ENCODE measurements around the gene TBX10.
"Not testable (repeated sequence)": the region's sequence is repeated elsewhere in the genome, so short reads cannot be mapped to it uniquely, and the experiment has no call there.

The TBX10 gene

DNA sequence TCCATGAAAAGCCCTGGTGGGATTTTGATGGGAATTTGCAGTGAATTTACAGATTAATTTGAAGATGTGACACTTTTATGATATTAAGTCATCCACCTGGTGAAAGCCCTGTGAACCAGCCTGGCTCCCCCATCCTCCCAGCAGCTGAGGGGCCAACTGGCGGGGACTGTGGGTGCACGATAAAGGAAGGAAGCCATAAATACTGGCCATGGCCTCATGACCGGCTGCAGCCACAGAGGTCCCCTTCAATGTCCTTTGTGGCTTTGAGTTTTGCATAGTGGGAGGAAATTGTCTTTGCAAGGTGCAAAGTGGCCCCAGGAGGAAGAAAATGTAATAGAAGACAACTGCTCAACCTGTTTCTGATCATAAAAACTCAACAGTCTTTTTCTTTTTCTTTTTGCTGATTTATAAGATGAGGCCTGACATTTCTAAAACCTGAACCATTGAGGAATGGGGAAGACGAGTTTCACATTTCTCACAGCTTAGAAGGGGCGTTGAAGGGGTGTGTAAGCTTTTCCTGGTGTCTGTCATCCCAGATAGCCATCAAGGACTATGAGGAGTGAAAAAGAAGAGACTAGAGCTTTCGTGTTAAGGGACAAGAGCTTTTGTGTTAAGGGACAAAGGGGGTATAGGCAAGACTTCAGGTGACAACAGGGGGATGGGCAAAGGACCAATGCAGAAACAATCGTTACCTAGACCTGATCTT is 39.1 kb downstream of the TBX10 start:
- Histone ChIP-seq H3K27ac (ENCODE audit: low read depth, low read length) (no peak overlapping the region), H3K36me3 (ENCODE audit: insufficient read depth, low read length) (no peaks in the 10 kb centered on the region), H3K4me1 (ENCODE audit: insufficient read depth, low read length) (peaks cover 20% of the 10 kb centered on the region), H3K9me3 (ENCODE audit: insufficient read depth, low read depth, low read length) (peaks cover 18% of the 10 kb centered on the region), H3K27me3 (ENCODE audit: insufficient read depth, low read length) (no peaks in the 10 kb centered on the region), H3K4me3 (ENCODE audit: low read length) (no peak overlapping the region), H3K9ac (ENCODE audit: low read depth, low read length) (no peak overlapping the region)
- WGBS: 91% methylated on average over 7 of the region's 7 CpGs

GRCh38 chr11:67599149-67599548 is 40.4 kb downstream of the TBX10 start:
- Histone ChIP-seq H3K4me3 (ENCODE audit: low read length) (no peak overlapping the region), H3K9me3 (ENCODE audit: insufficient read depth, low read depth, low read length) (peaks cover 18% of the 10 kb centered on the region), H3K36me3 (ENCODE audit: insufficient read depth, low read length) (no peaks in the 10 kb centered on the region), H3K27ac (ENCODE audit: low read depth, low read length) (no peak overlapping the region), H3K9ac (ENCODE audit: low read depth, low read length) (no peak overlapping the region), H3K27me3 (ENCODE audit: insufficient read depth, low read length) (no peaks in the 10 kb centered on the region), H3K4me1 (ENCODE audit: insufficient read depth, low read length) (peaks cover 7% of the 10 kb centered on the region)
- 93% methylated on average over 1 of the region's 1 CpG for WGBS

DNA sequence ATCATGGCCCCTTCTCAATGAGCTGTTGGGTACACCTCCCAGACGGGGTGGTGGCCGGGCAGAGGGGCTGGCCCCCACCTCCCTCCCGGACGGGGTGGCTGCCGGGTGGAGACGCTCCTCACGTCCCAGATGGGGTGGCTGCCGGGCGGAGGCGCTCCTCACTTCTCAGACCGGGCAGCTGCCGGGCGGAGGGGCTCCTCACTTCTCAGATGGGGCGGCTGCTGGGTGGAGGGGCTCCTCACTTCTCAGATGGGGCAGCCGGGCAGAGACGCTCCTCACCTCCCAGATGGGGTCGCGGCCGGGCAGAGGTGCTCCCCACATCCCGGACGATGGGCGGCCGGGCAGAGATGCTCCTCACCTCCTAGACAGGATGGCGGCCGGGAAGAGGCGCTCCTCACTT is 41.6 kb downstream of the TBX10 start:
- H3K36me3 ChIP-seq (ENCODE audit: insufficient read depth, low read length); H3K4me1 ChIP-seq (ENCODE audit: insufficient read depth, low read length); H3K27ac ChIP-seq (ENCODE audit: low read depth, low read length); H3K27me3 ChIP-seq (ENCODE audit: insufficient read depth, low read length); H3K4me3 ChIP-seq (ENCODE audit: low read length); H3K9ac ChIP-seq (ENCODE audit: low read depth, low read length): not testable (repeated sequence)
- H3K9me3 ChIP-seq (ENCODE audit: insufficient read depth, low read depth, low read length): peaks cover 18% of the 10 kb centered on the region
- 96% methylated on average over 26 of the region's 26 CpGs for WGBS

GRCh38 chr11:67597458-67597857 is 42.1 kb downstream of the TBX10 start:
- H3K4me1 ChIP-seq (ENCODE audit: insufficient read depth, low read length); H3K4me3 ChIP-seq (ENCODE audit: low read length); H3K9ac ChIP-seq (ENCODE audit: low read depth, low read length); H3K27me3 ChIP-seq (ENCODE audit: insufficient read depth, low read length); H3K36me3 ChIP-seq (ENCODE audit: insufficient read depth, low read length); H3K27ac ChIP-seq (ENCODE audit: low read depth, low read length): not testable (repeated sequence)
- H3K9me3 ChIP-seq (ENCODE audit: insufficient read depth, low read depth, low read length): peaks cover 15% of the 10 kb centered on the region
- no CpG with 5 or more reads among the region's 3 CpGs for WGBS

- Histone ChIP-seq H3K4me1 (ENCODE audit: insufficient read depth, low read length) (no peaks in the 10 kb centered on the region), H3K36me3 (ENCODE audit: insufficient read depth, low read length) (no peaks in the 10 kb centered on the region), H3K9ac (ENCODE audit: low read depth, low read length) (no peak overlapping the region), H3K9me3 (ENCODE audit: insufficient read depth, low read depth, low read length) (peaks cover 15% of the 10 kb centered on the region), H3K27ac (ENCODE audit: low read depth, low read length) (no peak overlapping the region), H3K4me3 (ENCODE audit: low read length) (no peak overlapping the region), H3K27me3 (ENCODE audit: insufficient read depth, low read length) (no peaks in the 10 kb centered on the region)
- WGBS: 92% methylated on average over 1 of the region's 1 CpG
Observed at GRCh38 chr11:67596753-67597300, 42.7 kb downstream of the TBX10 start.

- peaks cover 15% of the 10 kb centered on the region for H3K9me3 ChIP-seq (ENCODE audit: insufficient read depth, low read depth, low read length)
- no peak overlapping the region for H3K27ac ChIP-seq (ENCODE audit: low read depth, low read length)
- H3K9ac ChIP-seq (ENCODE audit: low read depth, low read length): no peak overlapping the region
- H3K4me1 ChIP-seq (ENCODE audit: insufficient read depth, low read length): no peaks in the 10 kb centered on the region
- H3K27me3 ChIP-seq (ENCODE audit: insufficient read depth, low read length): no peaks in the 10 kb centered on the region
- H3K4me3 ChIP-seq (ENCODE audit: low read length): no peak overlapping the region
- no peaks in the 10 kb centered on the region for H3K36me3 ChIP-seq (ENCODE audit: insufficient read depth, low read length)
- 92% methylated on average over 2 of the region's 3 CpGs for WGBS
Observed at GRCh38 chr11:67594480-67594879, 45.1 kb downstream of the TBX10 start.

DNA sequence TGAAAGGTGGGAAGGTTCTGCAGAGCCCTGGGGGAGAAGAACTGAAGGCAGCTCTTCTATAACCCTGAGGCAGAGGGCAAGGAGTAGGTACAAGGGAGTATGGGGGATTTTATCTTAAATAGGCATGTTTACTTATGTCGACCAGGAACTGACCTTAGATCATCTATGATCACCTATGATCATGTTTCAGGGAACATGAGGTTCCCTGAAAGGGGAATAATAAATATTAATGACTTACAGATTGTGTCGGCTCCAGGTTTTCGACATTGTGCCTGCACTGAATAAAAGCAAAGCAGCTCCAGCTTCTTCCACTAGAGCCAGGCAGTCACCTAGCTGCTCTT is 46.0 kb downstream of the TBX10 start:
- H3K9ac ChIP-seq (ENCODE audit: low read depth, low read length): no peak overlapping the region
- no peak overlapping the region for H3K4me3 ChIP-seq (ENCODE audit: low read length)
- H3K4me1 ChIP-seq (ENCODE audit: insufficient read depth, low read length): no peaks in the 10 kb centered on the region
- H3K9me3 ChIP-seq (ENCODE audit: insufficient read depth, low read depth, low read length): peaks cover 11% of the 10 kb centered on the region
- H3K27ac ChIP-seq (ENCODE audit: low read depth, low read length): no peak overlapping the region
- 72% methylated on average over 3 of the region's 3 CpGs for WGBS
- peaks cover 5% of the 10 kb centered on the region; the same call in 1 of the 2 replicates for H3K36me3 ChIP-seq (ENCODE audit: insufficient read depth, low read length)
- no peaks in the 10 kb centered on the region for H3K27me3 ChIP-seq (ENCODE audit: insufficient read depth, low read length)

DNA sequence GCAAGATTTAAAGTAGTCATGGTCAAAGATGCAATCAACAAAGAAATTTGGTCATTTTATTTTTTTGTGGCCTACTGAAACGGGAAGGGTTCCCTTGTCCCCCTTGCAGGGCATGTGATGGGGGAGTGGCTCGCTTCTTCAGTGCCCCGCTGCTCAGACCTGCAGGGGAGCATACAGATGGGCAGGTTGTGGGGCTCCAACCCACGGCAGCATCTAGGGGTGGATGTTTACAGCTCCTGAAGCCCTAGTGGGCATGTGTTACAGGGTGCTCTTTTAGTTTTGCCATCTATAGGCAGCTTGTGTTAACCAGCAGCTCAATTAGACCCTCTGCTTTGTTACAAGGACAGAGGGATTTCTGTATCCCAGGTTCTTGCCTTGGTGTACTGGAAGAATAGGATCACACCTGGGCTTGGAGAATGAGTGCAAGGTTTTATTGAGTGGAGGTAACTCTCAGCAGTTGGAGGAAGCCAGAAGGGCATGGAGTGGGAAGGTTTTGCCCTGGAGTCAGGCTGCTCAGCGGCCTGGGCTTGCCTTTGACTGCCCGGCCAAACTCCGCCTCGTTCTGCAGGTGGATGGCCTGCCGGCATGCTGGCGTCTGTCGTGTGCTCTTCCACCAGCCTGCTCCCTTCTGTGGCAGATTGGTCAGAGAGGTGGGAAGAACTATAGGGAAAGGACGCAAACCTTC is 46.5 kb downstream of the TBX10 start:
- Histone ChIP-seq H3K36me3 (ENCODE audit: insufficient read depth, low read length) (peaks cover 8% of the 10 kb centered on the region), H3K27ac (ENCODE audit: low read depth, low read length) (no peak overlapping the region), H3K9ac (ENCODE audit: low read depth, low read length) (no peak overlapping the region), H3K4me1 (ENCODE audit: insufficient read depth, low read length) (no peaks in the 10 kb centered on the region), H3K4me3 (ENCODE audit: low read length) (no peak overlapping the region), H3K9me3 (ENCODE audit: insufficient read depth, low read depth, low read length) (peaks cover 10% of the 10 kb centered on the region), H3K27me3 (ENCODE audit: insufficient read depth, low read length) (no peaks in the 10 kb centered on the region)
- WGBS: 74% methylated on average over 12 of the region's 12 CpGs

DNA sequence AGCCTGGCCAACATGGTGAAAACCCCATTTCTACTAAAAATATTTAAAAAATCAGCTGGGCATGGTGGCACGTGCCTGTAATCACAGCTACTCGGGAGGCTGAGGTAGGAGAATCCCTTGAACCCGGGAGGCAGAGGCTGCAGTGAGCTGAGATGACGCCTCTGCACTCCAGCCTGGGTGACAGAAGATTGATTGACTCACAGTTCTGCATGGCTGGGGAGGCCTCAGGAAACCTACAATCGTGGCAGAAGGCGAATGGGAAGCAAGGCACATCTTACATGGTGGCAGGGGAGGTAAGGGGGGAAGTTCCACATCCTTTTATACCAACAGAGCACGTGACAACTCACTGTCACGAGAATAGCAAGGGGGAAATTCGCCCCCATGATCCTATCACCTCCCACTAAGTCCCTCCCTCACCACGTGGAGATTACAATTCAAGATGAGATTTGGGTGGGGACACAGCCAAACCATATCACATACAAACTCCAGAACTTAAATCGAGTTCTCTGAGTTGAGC is 50.6 kb downstream of the TBX10 start:
- H3K9me3 ChIP-seq (ENCODE audit: insufficient read depth, low read depth, low read length); H3K4me3 ChIP-seq (ENCODE audit: low read length); H3K4me1 ChIP-seq (ENCODE audit: insufficient read depth, low read length); H3K27ac ChIP-seq (ENCODE audit: low read depth, low read length); H3K27me3 ChIP-seq (ENCODE audit: insufficient read depth, low read length); H3K9ac ChIP-seq (ENCODE audit: low read depth, low read length): not testable (repeated sequence)
- 90% methylated on average over 10 of the region's 11 CpGs for WGBS
- H3K36me3 ChIP-seq (ENCODE audit: insufficient read depth, low read length): peaks cover 45% of the 10 kb centered on the region

GRCh38 chr11:67588136-67588503 is 51.4 kb downstream of the TBX10 start:
- peaks cover 45% of the 10 kb centered on the region for H3K36me3 ChIP-seq (ENCODE audit: insufficient read depth, low read length)
- H3K27ac ChIP-seq (ENCODE audit: low read depth, low read length): no peak overlapping the region
- H3K9me3 ChIP-seq (ENCODE audit: insufficient read depth, low read depth, low read length): peaks cover 2% of the 10 kb centered on the region; the same call in 1 of the 2 replicates
- no peak overlapping the region for H3K9ac ChIP-seq (ENCODE audit: low read depth, low read length)
- peaks cover 7% of the 10 kb centered on the region; the same call in 1 of the 2 replicates for H3K4me1 ChIP-seq (ENCODE audit: insufficient read depth, low read length)
- H3K4me3 ChIP-seq (ENCODE audit: low read length): no peak overlapping the region
- WGBS: 88% methylated on average over 1 of the region's 1 CpG
- no peaks in the 10 kb centered on the region for H3K27me3 ChIP-seq (ENCODE audit: insufficient read depth, low read length)

DNA sequence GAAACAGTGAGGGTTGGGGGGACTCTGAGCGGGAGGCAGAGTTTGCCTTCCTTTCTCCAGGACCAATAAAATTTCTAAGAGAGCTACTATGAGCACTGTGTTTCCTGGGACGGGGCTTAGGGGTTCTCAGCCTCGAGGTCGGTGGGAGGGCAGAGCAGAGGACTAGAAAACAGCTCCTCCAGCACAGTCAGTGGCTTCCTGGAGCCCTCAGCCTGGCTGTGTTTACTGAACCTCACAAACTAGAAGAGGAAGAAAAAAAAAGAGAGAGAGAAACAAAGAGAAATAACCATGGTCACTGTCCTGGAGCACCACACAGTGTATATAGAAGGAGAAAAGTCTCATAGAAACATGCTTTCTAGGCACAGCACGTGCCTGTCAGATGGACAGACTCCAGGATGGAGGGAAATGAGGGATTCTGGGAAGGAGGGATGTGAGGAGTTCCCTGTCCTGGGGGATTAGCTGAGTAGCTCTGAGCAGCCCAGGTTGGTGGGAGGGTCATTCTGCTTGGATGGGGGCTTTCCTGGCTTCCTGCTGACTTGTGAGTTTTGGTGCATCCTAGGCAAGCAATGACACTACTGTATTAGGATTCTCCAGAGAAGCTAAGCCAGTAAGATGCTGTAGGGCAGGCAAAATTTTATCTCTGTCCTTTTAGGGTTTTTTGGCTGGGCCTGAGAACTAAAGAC is 52.9 kb downstream of the TBX10 start:
- WGBS: 93% methylated on average over 5 of the region's 5 CpGs
- Histone ChIP-seq H3K9ac (ENCODE audit: low read depth, low read length) (no peak overlapping the region), H3K4me1 (ENCODE audit: insufficient read depth, low read length) (peaks cover 19% of the 10 kb centered on the region), H3K27me3 (ENCODE audit: insufficient read depth, low read length) (peaks cover 4% of the 10 kb centered on the region; the same call in 1 of the 2 replicates), H3K9me3 (ENCODE audit: insufficient read depth, low read depth, low read length) (peaks cover 2% of the 10 kb centered on the region; the same call in 1 of the 2 replicates), H3K36me3 (ENCODE audit: insufficient read depth, low read length) (peaks cover 45% of the 10 kb centered on the region), H3K27ac (ENCODE audit: low read depth, low read length) (peak overlapping the region; percentile 24; the same call in 1 of the 2 replicates), H3K4me3 (ENCODE audit: low read length) (no peak overlapping the region)
